K562 (cell line): ENCODE measurements around the gene IFTAP.

Experiments
- HNRNPK ChIP-seq: fragments of 200-400 bp; formaldehyde crosslinking; IDR thresholded peaks from one replicate; pipeline ENCODE4 v1.6.1; 2018; ENCODE audit warnings: mild to moderate bottlenecking, low read depth, low read length; ENCODE audit not compliant: poor library complexity, severe bottlenecking
- SMC3 ChIP-seq: conservative IDR thresholded peaks from 2 replicates; pipeline ENCODE4 v1.6.1; 2011; ENCODE audit warnings: low read depth, low read length, improper control_type of control experiment; ENCODE audit not compliant: insufficient read depth
- SP1 ChIP-seq: sonication (generic); formaldehyde crosslinking; IDR thresholded peaks from 2 replicates; pipeline ENCODE4 v1.8.1; 2022; ENCODE audit warnings: mild to moderate bottlenecking, missing genetic modification reagents
- YY1 ChIP-seq, 3 experiments: IDR thresholded peaks; 2 replicates each; pipeline ENCODE4 v1.6.1; 2011; ENCODE audit warnings: low read length in 2 of 3, mild to moderate bottlenecking in 2 of 3, moderate library complexity in 2 of 3, borderline replicate concordance in 1 of 3, control low read depth in 1 of 3, low read depth in 1 of 3; ENCODE audit not compliant: insufficient read depth in 3 of 3, insufficient replicate concordance in 2 of 3, control insufficient read depth in 1 of 3, insufficient read length in 1 of 3; ENCODE audit errors: extremely low read depth in 1 of 3
- ZZZ3 ChIP-seq: fragments of 450-650 bp; IDR thresholded peaks from 2 replicates; pipeline ENCODE4 v1.6.1; 2016; ENCODE audit warnings: antibody characterized with exemption, mild to moderate bottlenecking, moderate library complexity

GRCh38 chr11:36638556-36638955, 44.3 kb downstream of the IFTAP start:
- TF ChIP-seq HNRNPK (no peak), SMC3 (no peak), SP1 (CRISPR knock-in tag) (no peak), YY1 (IDR thresholded peaks at IDR 0.05; ENCODE audit: borderline replicate concordance in 1 of 3, control insufficient read depth in 1 of 3, extremely low read depth in 1 of 3, insufficient read depth in 3 of 3, insufficient read length in 1 of 3, insufficient replicate concordance in 2 of 3, low read depth in 1 of 3, low read length in 2 of 3) (no peak), ZZZ3 (no peak)
